Caki2 (cell line): ENCODE results near the gene PDZD2. TPM values are rescaled to one million over a fixed set of nuclear protein-coding genes. Genes with fewer than 3 reads are reported as not detected.

Experiments
- DNase-seq: peaks from one replicate; pipeline ENCODE4 v3.0.0-alpha.2; 2015; ENCODE audit warnings: low read depth
- in situ Hi-C: cut with HindIII; loops from 2 replicates; pipeline ENCODE4 v1.10.0; 2016; ENCODE audit warnings: low sequenced_read_pairs, low pct_unique_long_range_greater_than_20kb, mixed read lengths
- total RNA-seq: library from RNA; depleted of rRNA; stranded (reverse); fragments of >200 nt; shearing (Covaris generic); gene quantifications from 2 replicates; pipeline ENCODE4 v1.2.3, GENCODE V29; 2014; ENCODE audit warnings: low replicate concordance

The PDZD2 gene
- total RNA-seq, 1 experiment from 2014 or later = 0.17 TPM

DNA sequence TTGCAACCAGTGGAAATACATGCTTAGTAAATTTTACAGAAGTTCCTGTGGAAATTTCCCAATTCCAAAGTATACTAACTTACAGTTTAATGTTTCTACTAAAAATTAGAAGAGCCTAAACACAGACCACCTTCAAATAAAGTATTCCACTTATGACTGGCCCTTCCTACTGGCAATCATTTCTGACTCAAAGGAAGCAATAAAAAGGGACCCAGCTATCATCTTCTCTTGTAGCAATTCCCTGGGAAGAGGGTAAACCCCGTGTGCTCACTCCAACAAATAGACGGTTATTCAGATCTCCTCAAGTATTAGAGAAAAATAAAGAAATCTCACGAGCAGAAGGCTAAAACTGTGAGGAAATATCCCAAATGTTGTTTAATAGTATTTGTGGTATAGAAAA lies 491.9 kb downstream of the PDZD2 start:
- in situ Hi-C loops = no loop called here
- no peak for DNase-seq

DNA sequence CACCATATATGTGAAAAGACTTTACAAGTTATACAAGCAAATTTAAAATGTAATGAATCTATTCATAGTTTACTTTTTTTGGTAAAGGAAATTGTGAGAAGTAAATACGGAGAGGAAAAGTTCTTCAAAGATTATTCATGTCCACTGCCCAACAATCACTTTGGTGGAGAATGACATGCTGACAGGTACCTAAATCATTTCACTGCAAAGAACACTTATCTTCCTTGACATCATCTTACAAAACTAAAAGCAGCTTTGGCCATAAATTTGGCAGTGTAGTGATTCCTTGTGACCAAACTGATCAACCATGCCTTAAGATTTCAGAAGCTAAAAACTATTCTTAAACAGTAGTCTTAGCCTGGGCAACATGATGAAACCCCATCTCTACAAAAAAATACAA lies 492.7 kb downstream of the PDZD2 start:
- in situ Hi-C loops = no loop called here
- no peak for DNase-seq

DNA sequence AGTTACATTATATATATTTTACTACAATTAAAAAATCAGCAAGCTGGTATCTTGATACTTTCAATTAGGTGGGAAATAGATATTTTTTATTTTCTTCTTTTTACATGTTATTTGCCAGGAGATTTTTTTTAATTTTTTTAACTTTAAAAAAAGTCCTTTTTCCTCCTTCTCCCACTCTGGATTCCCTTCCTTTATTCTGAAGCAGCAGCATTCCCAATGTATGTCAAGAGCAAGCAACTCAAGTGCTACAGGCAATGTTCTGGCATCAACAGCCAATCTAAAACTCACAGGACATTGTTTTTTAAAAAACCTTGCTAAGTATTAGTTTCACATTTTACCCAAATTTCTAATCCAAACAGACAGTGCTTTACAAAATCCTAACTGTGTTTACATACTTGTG lies 493.8 kb downstream of the PDZD2 start:
- in situ Hi-C loops = no loop called here
- no peak for DNase-seq

DNA sequence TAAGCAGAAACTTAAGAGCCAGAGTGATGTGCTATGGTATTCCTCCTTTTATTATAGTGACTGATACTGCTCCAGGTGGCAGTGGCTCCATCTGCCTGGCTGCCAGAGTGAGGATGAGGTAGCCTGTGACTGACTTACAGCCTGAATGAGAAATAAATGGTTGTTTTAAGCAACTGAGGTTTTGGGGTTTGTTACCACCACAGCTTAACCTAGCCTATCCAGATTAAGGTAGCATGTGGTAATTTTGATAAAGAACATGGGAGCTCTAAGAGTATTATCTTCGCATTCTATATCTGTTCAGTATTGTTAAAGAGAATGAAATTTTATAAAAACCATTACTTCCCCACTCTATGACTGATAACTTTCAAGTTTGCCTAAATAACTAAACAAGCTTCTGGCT lies 496.2 kb downstream of the PDZD2 start:
- no peak for DNase-seq
- in situ Hi-C loops = no loop called here

DNA sequence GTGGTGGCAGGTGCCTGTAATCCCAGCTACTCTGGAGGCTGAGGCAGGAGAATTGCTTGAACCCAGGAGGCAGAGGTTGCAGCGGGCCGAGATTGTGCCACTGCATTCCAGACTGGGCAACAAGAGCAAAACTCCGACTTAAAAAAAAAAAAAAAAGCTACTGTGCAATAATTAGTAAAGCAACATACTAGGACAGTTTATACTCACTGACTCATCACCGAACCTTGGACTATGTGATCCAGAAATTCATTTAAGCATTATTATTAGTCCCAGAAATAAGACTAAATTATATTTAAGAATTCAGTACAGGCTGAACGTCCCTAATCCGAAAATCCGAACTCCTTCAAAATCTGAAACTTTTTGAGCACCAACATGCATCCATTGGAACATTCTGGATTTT lies 497.4 kb downstream of the PDZD2 start:
- in situ Hi-C loops = no loop called here
- no peak for DNase-seq

DNA sequence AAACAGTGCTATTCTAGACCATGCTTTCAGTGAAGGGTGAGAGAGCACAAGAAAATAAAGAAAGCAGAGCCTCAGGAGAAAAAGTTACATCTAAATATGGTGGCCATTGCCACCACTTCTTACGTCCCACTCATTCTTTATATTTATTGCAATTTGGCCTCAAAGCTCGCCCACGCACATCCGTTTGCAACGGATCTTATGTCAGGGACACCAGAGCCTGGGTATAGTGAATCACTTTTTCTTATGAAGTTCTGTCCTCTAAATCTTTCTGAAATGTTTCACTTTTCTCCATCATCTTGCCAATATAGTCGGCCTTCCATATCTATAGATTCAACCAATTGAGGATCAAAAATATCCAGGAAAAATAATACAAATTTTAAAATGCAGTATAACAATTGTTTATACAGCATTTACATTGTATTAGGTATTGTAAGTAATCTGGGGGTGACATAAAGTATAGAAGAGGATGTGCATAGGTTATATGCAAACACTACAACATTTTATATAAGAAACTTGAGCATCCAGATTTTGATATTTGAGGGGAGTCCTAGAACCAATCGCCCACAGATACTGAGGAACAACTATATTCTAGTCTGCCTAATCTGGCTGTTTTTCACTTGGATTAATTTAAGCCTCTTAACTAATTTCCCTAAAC lies 500.0 kb downstream of the PDZD2 start:
- no peak for DNase-seq
- in situ Hi-C loops = no loop called here

DNA sequence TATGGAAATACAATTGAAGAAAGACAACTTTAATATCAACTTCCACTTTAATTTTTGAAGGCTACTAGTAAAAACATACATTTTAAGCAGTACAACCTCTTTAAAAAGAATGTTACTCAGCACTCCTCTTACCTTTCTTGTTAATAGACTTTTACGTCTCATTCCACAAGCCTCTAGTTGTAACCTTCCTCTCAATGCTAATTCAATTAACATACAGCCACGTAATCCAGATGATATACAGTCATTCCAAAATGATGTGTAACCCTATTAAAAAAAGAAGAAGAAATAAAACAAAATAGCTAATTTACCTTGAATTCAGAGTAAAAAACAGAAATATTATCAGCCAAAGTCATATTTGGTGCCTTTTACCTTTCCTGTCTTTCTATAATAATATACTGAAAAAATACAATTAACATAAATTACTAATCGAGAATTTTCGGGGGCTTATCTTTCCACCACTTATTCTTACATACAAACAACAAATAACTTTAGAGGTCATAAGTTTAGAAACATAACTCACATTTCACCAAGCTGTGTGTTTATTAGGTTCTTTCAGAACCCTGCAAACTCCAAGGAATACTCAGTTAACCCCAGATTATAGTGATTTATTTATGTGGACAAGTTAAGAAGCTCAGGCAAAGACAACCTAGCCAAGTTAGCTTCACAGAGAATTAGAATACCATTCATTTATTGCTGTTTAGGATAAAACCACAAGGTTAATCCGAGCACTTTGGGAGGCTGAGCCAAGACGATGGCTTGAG lies 504.9 kb downstream of the PDZD2 start:
- DNase-seq = no peak
- in situ Hi-C loops = no loop called here

DNA sequence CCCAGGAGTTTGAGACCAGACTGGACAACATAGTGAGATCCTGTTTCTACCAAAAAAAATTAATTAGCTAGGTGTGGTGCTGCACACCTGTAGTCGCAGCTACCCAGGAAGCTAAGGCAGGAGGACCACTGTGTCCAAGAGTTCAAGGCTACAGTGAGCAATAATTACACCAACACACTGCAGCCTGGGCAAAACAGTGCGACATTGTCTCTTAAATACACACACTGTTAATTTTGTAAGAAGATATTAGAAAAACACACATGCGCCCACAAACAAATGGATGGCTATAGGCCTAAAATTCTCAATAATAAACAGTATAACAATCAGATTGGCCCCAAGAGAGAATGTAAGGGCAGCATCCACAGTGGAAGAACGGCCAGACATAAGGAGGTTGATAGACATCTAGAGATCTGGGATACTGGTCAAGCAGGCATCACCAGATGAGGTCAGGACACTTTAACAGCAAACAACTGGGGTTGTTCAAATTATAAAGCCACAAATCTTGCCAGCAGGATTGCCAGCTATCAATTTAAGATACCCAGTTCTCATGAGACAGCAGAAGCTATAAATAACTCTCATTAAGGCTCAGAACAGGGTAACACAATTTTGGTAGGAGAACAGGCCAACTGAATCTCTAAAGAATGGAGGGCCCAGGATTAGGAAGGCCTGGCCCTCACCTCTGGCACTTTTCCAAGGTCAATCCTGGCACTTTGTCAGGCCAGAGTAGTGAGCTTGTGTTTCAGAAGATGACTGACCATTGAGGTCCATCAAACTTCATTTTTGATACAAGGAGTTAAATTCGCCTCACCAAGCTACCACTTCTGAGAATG lies 505.7 kb downstream of the PDZD2 start:
- in situ Hi-C loops = no loop called here
- no peak for DNase-seq

DNA sequence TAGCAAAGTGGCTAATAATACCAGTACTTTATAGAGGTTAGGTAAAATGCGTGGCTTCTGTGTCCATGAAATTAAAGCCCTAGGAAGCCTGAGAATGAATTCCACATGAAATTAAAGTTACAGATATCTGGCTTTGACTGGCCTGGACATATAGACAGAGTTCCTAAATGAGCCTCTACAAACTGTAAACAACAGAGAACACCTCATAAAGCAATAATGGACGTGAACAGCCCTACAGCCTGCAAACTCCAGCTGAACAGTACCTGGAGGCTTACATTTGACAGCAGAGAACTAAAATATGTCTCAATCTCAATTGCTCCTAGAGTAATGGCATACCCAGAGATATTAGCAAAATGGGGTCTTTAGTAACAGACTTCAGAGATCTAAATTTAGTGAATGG lies 506.4 kb downstream of the PDZD2 start:
- no peak for DNase-seq
- in situ Hi-C loops = no loop called here

DNA sequence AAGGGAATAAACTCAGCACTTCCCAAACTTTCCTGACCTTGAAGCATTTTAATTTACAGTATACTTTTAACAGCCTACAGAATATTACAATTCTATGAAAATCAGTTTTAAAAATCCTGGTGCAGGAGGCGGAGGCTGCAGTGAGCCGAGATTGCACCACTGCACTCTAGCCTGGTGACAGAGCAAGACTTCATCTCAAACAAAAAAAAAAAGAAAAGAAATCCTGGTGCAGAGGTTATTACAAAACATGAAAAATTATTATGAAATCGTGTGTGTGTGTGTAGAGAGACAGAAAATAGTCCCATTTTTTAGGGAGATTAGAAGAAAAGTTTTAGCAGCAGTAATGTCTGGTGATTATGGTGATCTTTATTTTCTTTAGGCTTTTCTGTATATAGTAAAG lies 508.3 kb downstream of the PDZD2 start:
- in situ Hi-C loops = no loop called here
- no peak for DNase-seq

DNA sequence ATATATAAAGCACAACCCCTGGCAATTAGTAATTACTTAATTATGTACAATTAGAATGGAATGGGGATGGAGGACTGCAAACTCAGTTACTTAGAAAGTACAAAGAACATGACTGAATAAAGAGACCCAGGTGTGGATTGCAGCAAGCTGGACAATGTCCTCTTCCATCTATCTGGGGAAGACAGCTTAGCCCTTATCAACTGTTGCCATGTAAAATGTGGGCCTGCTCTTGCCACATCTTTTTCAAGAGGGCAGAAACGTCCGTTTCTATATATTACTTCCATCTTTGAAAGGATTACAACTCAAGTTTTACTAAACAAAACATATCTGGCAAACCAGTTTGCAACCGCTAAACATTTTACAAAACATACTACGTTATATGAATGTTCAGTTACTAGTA lies 509.0 kb downstream of the PDZD2 start:
- in situ Hi-C loops = no loop called here
- no peak for DNase-seq

DNA sequence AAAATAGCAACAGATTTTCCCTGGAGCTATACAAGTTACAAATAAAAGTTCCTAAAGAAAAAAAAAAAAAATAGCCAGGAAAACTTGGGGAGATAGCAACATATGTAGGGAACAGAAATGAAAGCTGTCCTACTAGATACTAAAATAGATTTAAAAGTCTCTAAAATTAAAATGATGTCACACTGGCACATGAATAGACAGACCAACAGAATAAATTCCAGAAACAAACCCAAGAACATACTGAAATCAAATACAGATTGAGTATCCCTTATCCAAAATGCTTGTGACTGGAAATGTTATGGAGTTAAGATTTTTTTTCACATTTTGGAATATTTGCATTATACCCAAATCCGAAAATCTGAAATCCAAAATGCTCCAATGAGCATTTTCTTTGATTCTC lies 511.4 kb downstream of the PDZD2 start:
- in situ Hi-C loops = no loop called here
- DNase-seq = no peak

DNA sequence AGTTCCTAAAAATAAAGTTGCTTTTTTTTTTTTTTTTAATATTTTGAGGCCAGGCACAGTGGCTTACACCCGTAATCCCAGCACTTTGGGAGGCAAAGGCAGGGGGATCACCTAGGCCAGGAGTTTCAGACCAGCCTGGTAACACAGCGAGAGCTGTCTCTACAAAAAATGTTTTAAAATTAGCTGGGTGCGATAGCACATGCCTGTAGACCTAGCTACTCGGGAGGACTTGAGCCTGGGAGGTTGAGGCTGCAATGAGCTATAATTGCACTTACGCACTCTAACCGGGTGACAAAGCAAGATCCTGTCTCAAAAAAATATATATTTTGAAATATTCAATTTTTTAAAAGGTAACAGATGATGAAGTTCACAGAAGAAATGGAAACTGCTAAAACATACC lies 512.3 kb downstream of the PDZD2 start:
- in situ Hi-C loops = no loop called here
- no peak for DNase-seq

DNA sequence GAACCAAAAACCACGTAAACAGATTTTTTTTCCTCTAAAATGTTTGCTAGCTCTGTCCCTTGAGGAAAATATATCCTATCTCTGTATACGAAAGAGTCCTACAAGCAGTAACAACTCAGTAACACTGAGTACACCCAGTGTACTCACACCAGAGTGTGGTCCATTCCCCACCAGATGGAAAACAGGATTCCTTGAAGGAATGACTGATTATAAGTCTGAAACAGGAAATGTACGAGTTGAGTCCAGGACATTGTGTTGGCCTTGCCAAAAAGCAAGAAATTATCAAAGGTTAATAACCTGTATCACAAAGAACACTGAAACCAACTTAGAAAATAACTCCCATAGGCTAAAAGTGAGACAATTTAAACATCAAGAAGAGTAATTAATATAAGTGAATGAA lies 514.8 kb downstream of the PDZD2 start:
- in situ Hi-C loops = no loop called here
- no peak for DNase-seq

DNA sequence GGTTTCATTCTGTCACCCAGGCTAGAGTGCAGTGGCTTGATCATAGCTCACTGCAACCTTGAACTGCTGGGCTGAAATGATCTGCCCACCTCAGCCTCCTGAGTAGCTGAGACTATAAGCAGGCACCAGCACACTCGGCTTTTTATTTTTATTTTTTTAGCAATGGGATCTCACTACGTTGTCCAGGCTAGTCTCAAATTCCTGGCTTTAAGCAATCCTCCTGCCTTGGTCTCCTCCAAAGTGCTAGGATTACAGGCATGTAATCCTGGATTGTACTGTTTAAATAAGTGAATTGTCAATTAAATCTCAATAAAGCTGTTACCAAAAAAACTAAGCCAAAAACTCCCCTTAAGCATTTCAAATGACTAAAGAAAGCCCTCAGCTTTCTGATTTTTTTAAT lies 516.3 kb downstream of the PDZD2 start:
- in situ Hi-C loops = no loop called here
- DNase-seq = no peak

DNA sequence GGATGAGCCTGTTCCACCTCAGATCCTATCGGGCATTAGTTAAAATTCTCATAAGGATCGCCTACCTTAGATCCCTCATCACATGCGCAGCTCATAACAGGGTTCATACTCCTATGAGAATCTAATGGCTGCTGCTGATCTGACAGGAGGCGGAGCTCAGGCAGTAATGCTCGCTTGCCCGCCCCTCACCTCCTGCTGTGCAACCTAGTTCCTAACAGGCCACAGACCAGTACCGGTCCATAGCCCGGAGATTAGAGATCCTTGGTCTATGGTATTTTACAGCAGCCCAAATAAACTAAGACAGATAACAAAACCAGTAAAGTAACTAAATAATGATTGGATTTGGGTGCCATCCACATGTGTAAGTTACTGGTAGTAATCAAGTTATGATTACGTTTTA lies 517.7 kb downstream of the PDZD2 start:
- in situ Hi-C loops = no loop called here
- no peak for DNase-seq

DNA sequence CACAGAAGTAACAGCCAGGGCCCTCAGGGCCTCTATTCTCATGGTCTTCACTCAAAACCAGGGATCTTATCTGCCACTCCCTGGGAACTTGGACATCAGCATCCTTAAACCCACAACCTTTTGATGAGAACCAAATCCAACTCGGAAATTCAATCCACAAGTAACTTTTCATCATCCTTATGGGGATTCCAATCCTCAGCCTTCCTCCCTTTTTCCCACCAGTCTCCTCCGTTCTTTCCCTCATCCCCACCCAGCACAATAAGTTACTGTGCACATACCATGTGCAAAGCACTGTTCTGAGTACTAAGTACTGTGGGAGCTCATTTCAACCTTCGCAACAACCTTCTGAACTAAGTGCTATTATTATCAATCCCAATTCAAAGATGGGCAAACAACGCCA lies 518.1 kb downstream of the PDZD2 start:
- in situ Hi-C loops = no loop called here
- no peak for DNase-seq

DNA sequence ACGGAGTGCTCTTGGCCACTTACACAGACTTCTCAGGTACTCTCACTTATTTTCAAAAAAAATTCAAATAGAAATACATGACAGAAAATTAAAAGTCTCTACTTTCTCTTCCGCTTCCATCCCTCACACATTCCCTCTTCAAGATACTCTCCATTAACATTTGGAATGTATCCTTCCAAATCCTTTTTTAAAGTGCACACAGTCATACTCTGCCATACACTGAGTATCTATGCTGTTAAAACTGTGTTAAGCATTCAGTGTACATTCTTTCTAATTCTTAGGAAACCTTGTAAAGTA lies 519.7 kb downstream of the PDZD2 start:
- in situ Hi-C loops = no loop called here
- DNase-seq = no peak

DNA sequence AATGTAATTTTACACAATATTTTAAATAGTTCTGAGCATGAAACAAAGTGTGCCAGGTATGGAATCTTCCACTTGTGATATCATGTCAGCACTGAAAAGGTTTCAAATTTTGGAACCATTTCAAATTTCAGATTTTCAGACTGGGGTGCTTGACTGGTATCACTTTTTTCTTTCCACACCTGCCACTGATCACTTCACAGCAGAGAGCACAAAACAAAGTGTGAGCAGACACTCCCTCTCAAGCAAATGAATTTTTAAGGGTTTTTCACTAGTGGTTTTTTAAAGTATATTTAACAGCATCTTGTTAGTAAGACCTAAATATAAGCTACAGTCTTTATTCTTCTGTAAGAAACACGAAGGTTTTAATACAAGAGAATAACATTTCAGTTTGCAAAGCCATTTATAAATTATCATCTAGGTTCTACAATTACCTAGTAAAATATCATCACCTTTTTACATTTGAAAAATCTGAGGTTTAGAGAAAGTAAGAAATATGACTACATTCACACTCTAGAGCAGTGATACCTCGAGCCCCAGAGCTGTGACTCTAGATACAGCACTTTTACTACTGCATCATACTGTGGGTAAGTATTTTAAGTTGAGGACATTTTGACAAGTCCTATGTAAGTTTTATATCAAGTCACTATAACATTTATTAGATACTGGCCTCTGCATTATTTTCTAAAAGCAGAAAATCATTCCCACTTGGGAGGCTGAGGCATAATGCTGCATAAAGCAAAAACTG lies 520.6 kb downstream of the PDZD2 start:
- in situ Hi-C loops = no loop called here
- DNase-seq = no peak
